Pancreas (tissue), 10 donors: ENCODE data around the gene TRAPPC3L. TPM values are rescaled to one million over a fixed set of nuclear protein-coding genes. Genes with fewer than 3 reads are reported as not detected.

Source experiments
- ATAC-seq, 4 donors: fragments of 200-7000 bp; cut with Tn5 transposase; one replicate each; pipeline versions ENCODE4 v1.8.0 to v1.9.1; 2020; ENCODE audit warnings: mild to moderate bottlenecking in 4 of 4, moderate library complexity in 4 of 4
- DNase-seq, 6 donors: peaks; one replicate each; pipeline ENCODE4 v3.0.0-alpha.2; 2020
- FAIRE-seq: peaks from 2 replicates; lab custom pipeline; 2012; peaks lifted over from hg19 to GRCh38; lab: Jason Lieb, UNC
- H3K27ac ChIP-seq, 4 donors: fragments of 200-600 bp; sonication (generic); 1 replicate in 3 of 4; 2 replicates in 1 of 4; pipeline versions ENCODE4 v1.5.0 to v1.8.0; 2020
- H3K27me3 ChIP-seq, 4 donors: fragments of 200-600 bp; one replicate each; pipeline ENCODE4 v1.8.0; 2021
- H3K36me3 ChIP-seq, 3 donors: fragments of 200-600 bp; sonication (generic) in 1 of 3; one replicate each; pipeline versions ENCODE4 v1.5.0 to v1.8.0; 2020 to 2021
- H3K4me1 ChIP-seq, 3 donors: fragments of 200-600 bp; one replicate each; pipeline ENCODE4 v1.8.0; 2021
- H3K4me3 ChIP-seq, 4 donors: fragments of 200-600 bp; sonication (generic) in 2 of 4; one replicate each; pipeline versions ENCODE4 v1.5.0 to v1.8.0; 2020 to 2021
- H3K9me3 ChIP-seq, 4 donors: fragments of 200-600 bp; one replicate each; pipeline ENCODE4 v1.8.0; 2021
- WGBS, 2 donors: extraction: QIAGEN DNeasy Blood & Tissue Kit; methylation state at CpG; one replicate each; pipeline ENCODE4 v1.1.7; 2013; 5-methylcytosine and 5-hydroxymethylcytosine counted together
- intact Hi-C, 3 donors: fragments of 100-400 bp; cut with DNase I; formaldehyde crosslinking; loops; one replicate each; pipeline versions ENCODE4 v1.11.1 to v1.14.2; 2022
- polyA plus RNA-seq, 2 donors: library from polyadenylated mRNA; stranded (reverse); fragments of 200-250 nt; gene quantifications; one replicate each; pipeline ENCODE4 v1.2.3, GENCODE V29; 2013
- total RNA-seq, 6 donors: library from RNA; stranded (reverse); fragmentation: NEBNext Ultra II Directional in 4 of 6; extraction: Animal tissue kit (Norgen Biotek cat#: 25700) in 4 of 6; gene quantifications; one replicate each; pipeline versions ENCODE4 v1.2.1 to v1.2.4, GENCODE V29; 2021 to 2023
- TF ChIP-seq, protein P1 (sequence below), 4 donors: fragments of 200-600 bp; sonication (generic) in 3 of 4; IDR thresholded peaks; one replicate each; pipeline versions ENCODE4 v1.5.0 to v1.8.0; 2021; ENCODE audit warnings: antibody characterized with exemption in 4 of 4
- donor health status: healthy with polysubstance abuse.
- donor health status: DM: no; HTN: no; CAD: no; lungs with moderate emphysema.
- donor health status: DM: no; HTN: no; CAD: no.
- donor health status: control.
- donor health status: control.
- donor health status: Bipolar disorder and iron deficiency.
- donor health status: DM: yes; HTN: yes; CAD: no.
- donor health status: DM: no; HTN: no; CAD: no.
- donor health status: DM: no; HTN: no; CAD: no.
- donor health status: DM: yes; HTN: yes; CAD: no.

The TRAPPC3L gene
- total and polyA plus RNA-seq, 8 donors = 0.12 TPM; not detected in 7

DNA sequence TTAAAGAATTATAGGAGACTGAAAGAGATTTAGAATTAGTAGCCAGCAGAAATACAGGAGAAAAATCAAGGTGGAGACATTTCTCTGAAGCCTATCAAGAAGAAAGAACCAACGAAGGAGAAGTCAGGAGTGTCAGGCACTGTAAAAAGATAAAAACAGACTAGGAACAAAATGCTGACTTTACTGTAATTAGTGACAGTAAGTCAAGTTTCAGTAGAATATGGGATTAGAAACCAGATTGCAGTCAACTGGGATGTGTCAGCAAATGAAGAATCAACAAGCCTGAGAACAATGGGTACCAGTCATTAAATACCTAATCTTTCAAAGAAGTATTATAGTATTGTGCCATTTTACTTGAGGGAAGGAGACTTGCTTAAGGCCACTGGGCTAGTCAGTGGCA, 62.7 kb downstream of the TRAPPC3L start:
- no peaks in the 10 kb centered on the region for H3K9me3 ChIP-seq
- H3K36me3 ChIP-seq = no peaks in the 10 kb centered on the region
- FAIRE-seq (no peak), ATAC-seq (no peak), DNase-seq (no peak)
- H3K27me3 ChIP-seq = peaks cover 0 to 5% (median 0%) of the 10 kb centered on the region in 4 donors
- intact Hi-C loops = no loop called here
- peaks cover 0 to 9% (median 8%) of the 10 kb centered on the region in 3 donors for H3K4me1 ChIP-seq
- no peak overlapping the region for H3K27ac ChIP-seq
- TF ChIP-seq, protein P1, sequence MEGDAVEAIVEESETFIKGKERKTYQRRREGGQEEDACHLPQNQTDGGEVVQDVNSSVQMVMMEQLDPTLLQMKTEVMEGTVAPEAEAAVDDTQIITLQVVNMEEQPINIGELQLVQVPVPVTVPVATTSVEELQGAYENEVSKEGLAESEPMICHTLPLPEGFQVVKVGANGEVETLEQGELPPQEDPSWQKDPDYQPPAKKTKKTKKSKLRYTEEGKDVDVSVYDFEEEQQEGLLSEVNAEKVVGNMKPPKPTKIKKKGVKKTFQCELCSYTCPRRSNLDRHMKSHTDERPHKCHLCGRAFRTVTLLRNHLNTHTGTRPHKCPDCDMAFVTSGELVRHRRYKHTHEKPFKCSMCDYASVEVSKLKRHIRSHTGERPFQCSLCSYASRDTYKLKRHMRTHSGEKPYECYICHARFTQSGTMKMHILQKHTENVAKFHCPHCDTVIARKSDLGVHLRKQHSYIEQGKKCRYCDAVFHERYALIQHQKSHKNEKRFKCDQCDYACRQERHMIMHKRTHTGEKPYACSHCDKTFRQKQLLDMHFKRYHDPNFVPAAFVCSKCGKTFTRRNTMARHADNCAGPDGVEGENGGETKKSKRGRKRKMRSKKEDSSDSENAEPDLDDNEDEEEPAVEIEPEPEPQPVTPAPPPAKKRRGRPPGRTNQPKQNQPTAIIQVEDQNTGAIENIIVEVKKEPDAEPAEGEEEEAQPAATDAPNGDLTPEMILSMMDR (IDR thresholded peaks at IDR 0.05) = no peak
- 79 to 94% methylated on average over 1 of the region's 1 CpG for WGBS, 2 donors
- no peak overlapping the region for H3K4me3 ChIP-seq

GRCh38 chr6:116476002-116476678, 69.3 kb downstream of the TRAPPC3L start:
- H3K4me1 ChIP-seq = no peaks in the 10 kb centered on the region
- H3K9me3 ChIP-seq = no peaks in the 10 kb centered on the region
- 73 to 75% methylated on average over 5 of the region's 5 CpGs for WGBS, 2 donors
- no peak overlapping the region for H3K4me3 ChIP-seq
- peak in 2 of 4 donors; percentile 44 to 69 for ATAC-seq
- TF ChIP-seq, protein P1 (IDR thresholded peaks at IDR 0.05) = no peak
- intact Hi-C loops = no loop called here
- no peak for DNase-seq
- peaks cover 0 to 5% (median 0%) of the 10 kb centered on the region in 4 donors for H3K27me3 ChIP-seq
- H3K36me3 ChIP-seq = no peaks in the 10 kb centered on the region
- no peak for FAIRE-seq
- H3K27ac ChIP-seq = no peak overlapping the region

DNA sequence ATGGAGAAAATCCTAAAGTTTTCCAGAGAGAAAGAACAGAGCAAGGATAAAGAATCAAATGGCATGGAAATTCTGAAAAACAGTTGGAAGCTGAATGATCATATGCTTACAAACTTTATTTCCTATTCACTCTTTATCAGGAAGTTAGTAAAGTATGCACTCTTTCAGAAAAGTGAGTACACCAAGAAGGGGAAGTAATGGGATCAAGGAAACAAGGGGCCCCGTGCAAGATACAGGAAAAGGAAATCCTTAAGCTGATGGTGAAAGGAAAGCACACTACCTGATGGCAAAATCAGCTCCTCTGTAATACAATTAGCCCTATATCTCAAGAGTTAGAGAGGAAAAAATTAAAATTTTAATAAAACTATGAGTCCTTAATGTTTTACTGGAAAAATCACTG, 70.3 kb downstream of the TRAPPC3L start:
- no peak overlapping the region for H3K4me3 ChIP-seq
- H3K9me3 ChIP-seq = no peaks in the 10 kb centered on the region
- ATAC-seq (no peak), FAIRE-seq (no peak), DNase-seq (no peak)
- H3K27me3 ChIP-seq = no peaks in the 10 kb centered on the region
- no peaks in the 10 kb centered on the region for H3K36me3 ChIP-seq
- intact Hi-C loops = no loop called here
- H3K27ac ChIP-seq = no peak overlapping the region
- no peaks in the 10 kb centered on the region for H3K4me1 ChIP-seq
- WGBS, 2 donors = 70 to 75% methylated on average over 1 of the region's 1 CpG
- TF ChIP-seq, protein P1 (IDR thresholded peaks at IDR 0.05) = no peak

DNA sequence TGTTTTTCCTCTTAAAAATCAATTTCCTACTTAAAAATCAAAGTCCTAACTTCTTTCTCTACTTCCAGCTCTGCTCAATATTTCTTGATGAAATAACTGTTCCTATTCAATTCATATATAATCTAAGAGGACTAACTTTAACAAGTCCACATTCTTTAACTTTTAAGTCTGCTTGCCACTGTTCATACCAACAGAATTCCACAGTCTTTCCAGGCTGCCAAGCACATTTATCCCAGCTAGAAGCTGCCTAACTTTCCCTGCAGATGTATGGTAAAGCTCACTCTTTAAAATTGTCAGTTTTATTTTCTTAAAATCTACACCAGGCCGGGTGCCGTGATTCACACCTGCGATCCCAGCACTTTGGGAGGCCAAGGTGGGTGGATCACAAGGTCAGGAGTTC, 72.8 kb downstream of the TRAPPC3L start:
- TF ChIP-seq, protein P1 (IDR thresholded peaks at IDR 0.05) = no peak
- Histone ChIP-seq H3K27me3 (no peaks in the 10 kb centered on the region), H3K4me1 (no peaks in the 10 kb centered on the region), H3K9me3 (no peaks in the 10 kb centered on the region), H3K4me3 (no peak overlapping the region), H3K36me3 (no peaks in the 10 kb centered on the region), H3K27ac (no peak overlapping the region)
- ATAC-seq (no peak), FAIRE-seq (no peak), DNase-seq (no peak)
- intact Hi-C loops = no loop called here
- WGBS, 2 donors = 80 to 93% methylated on average over 3 of the region's 3 CpGs

DNA sequence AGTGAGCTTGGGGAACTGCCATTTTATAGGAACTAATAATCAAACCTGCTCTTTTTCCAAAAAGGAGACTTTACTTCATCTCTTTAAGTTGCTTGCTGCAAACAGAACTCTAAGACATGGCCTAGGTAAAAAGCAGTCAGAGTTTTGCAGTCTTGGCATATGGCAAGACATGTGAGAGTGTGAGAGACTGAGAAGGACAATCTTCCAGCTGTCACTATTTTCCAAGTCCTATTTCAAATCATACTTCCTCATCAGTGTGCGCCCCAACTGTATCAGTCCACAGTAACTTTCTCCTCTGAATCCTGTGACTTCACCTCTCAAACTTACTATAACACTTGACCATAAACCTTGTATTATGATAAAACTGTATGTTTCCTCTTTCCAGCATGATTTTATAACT, 74.0 kb downstream of the TRAPPC3L start:
- FAIRE-seq (no peak), DNase-seq (no peak), ATAC-seq (no peak)
- Histone ChIP-seq H3K4me3 (no peak overlapping the region), H3K4me1 (no peaks in the 10 kb centered on the region), H3K9me3 (no peaks in the 10 kb centered on the region), H3K27ac (no peak overlapping the region), H3K36me3 (no peaks in the 10 kb centered on the region), H3K27me3 (no peaks in the 10 kb centered on the region)
- intact Hi-C loops = no loop called here
- 93 to 94% methylated on average over 1 of the region's 1 CpG for WGBS, 2 donors
- TF ChIP-seq, protein P1 (IDR thresholded peaks at IDR 0.05) = no peak
